Common myeloid progenitor, CD34-positive (primary cell): Measurements from ENCODE around the gene CDK14.

Source experiments
- CTCF ChIA-PET: fragments of 350-600 bp; sonication (Branson Sonifier 250); formaldehyde crosslinking; loops from one replicate; lab custom pipeline; 2021; ENCODE audit warnings: antibody characterized with exemption; lab: Charles Lee
- POLR2A ChIA-PET: fragments of 350-600 bp; sonication (Branson Sonifier 250); formaldehyde crosslinking; loops from one replicate; lab custom pipeline; 2021; ENCODE audit warnings: antibody characterized with exemption; lab: Charles Lee
- DNase-seq, 3 donors: peaks; one replicate each; pipeline versions ENCODE4 v3.0.0 to v3.0.0-alpha.2; 2013
- H3K27ac ChIP-seq, 2 experiments: 1 replicate in 1 of 2; 2 replicates in 1 of 2; pipeline ENCODE4 v1.7.0; 2013; ENCODE audit warnings: inconsistent platforms in 2 of 2, low read length in 2 of 2, mild to moderate bottlenecking in 2 of 2, low read depth in 1 of 2, moderate library complexity in 1 of 2; ENCODE audit not compliant: severe bottlenecking in 2 of 2, insufficient read depth in 1 of 2, poor library complexity in 1 of 2
- H3K27me3 ChIP-seq, 5 experiments: replicated peaks in 2 of 5; 1 replicate in 3 of 5; 2 replicates in 2 of 5; pipeline versions ENCODE4 v1.6.1 to v1.7.0; 2013; ENCODE audit warnings: low read length in 4 of 5, mild to moderate bottlenecking in 2 of 5, moderate library complexity in 2 of 5, inconsistent platforms in 1 of 5; ENCODE audit not compliant: insufficient read depth in 5 of 5, control insufficient read depth in 4 of 5
- H3K36me3 ChIP-seq, 4 experiments: 1 replicate in 2 of 4; 2 replicates in 2 of 4; pipeline versions ENCODE4 v1.6.1 to v1.7.0; 2013; ENCODE audit warnings: low read length in 3 of 4, control low read depth in 1 of 4, mild to moderate bottlenecking in 1 of 4; ENCODE audit not compliant: control insufficient read depth in 4 of 4, insufficient read depth in 4 of 4
- H3K4me1 ChIP-seq, 4 experiments: 1 replicate in 3 of 4; 2 replicates in 1 of 4; pipeline versions ENCODE4 v1.6.1 to v1.7.1; 2013; ENCODE audit warnings: low read length in 3 of 4, mild to moderate bottlenecking in 3 of 4, control low read depth in 1 of 4, inconsistent platforms in 1 of 4, moderate library complexity in 1 of 4; ENCODE audit not compliant: control insufficient read depth in 4 of 4, insufficient read depth in 4 of 4; ENCODE audit errors: control extremely low read depth in 1 of 4
- H3K4me3 ChIP-seq, 7 experiments: 1 replicate in 4 of 7; 2 replicates in 3 of 7; pipeline versions ENCODE4 v1.5.1 to v1.7.0; 2013; ENCODE audit warnings: mild to moderate bottlenecking in 7 of 7, low read length in 6 of 7, moderate library complexity in 6 of 7, inconsistent platforms in 2 of 7, low read depth in 2 of 7, control low read depth in 1 of 7; ENCODE audit not compliant: insufficient read depth in 4 of 7, control insufficient read depth in 1 of 7; ENCODE audit errors: extremely low read depth in 1 of 7
- H3K9me3 ChIP-seq, 5 experiments: 1 replicate in 4 of 5; 2 replicates in 1 of 5; pipeline versions ENCODE4 v1.6.1 to v1.7.1; 2013; ENCODE audit warnings: low read length in 4 of 5, mild to moderate bottlenecking in 2 of 5, inconsistent platforms in 1 of 5, low read depth in 1 of 5, moderate library complexity in 1 of 5; ENCODE audit not compliant: control insufficient read depth in 4 of 5, insufficient read depth in 2 of 5; ENCODE audit errors: control extremely low read depth in 1 of 5
- WGBS: methylation state at CpG from one replicate; pipeline ENCODE4 v1.1.5; 2013; ENCODE audit not compliant: insufficient coverage; 5-methylcytosine and 5-hydroxymethylcytosine counted together

CDK14 gene

DNA sequence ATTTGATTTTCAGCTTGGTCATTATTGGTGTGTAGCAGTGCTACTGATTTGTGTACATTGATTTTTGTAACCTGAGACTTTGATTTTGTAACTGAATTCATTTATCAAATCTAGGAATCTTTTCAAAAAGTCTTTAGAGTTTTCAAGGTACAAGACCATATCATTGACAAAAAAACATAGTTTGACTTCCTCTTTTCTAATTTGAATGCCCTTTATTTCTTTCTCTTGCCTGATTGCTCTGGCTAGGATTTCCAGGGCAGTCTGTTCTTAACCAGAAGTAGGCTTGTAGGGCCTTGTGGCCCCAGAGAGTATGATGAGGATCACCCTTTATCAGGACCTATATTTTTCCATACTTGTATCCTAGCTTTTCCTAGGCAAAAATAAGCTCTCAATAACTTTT lies 433.6 kb downstream of the CDK14 start:
- Histone ChIP-seq H3K9me3 (no peaks in the 10 kb centered on the region), H3K4me3 (no peak overlapping the region), H3K4me1 (no peaks in the 10 kb centered on the region), H3K27ac (no peak overlapping the region), H3K36me3 (no peaks in the 10 kb centered on the region), H3K27me3 (peaks cover 0 to 2% (median 0%) of the 10 kb centered on the region in 5 experiments)
- POLR2A ChIA-PET: no interaction called here
- CTCF ChIA-PET: interaction anchor here (0.7 kb wide), 1 partner anchor 12 kb away, joined by 3 read pairs; no protein-coding TSS in a partner anchor
- no peak for DNase-seq

DNA sequence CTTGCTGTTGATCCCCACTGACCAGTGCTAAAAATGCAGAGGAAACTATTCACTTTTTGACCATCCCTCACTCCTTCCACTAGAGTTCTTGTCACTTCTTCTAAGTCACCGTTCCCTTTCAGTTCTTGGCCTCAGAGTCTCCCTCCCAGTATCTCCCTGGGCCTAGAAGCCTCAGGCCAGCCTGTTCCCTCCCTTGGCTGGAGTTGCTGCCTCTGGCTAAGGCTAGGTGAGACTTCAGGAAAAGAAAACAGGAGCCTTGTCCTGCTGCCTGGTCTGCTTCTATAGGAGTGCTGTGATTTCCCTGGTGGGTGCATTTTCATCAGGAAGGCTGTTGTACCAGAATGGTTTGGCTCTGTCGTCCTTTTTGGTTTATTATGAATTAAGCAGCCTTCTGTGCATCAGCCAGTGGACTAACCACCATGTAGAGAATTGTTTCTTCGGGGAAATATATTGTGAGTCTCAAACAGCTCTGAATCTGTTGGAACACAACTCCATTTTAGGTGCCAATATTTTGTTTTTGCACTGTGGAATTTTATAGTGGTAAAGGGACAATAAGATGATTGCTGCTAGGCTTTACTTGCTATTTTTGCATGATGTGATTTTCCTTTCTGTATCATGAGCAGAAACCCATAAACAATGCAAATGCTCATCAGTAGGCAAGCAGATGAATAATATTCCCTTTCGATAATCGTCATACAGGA lies 434.7 kb downstream of the CDK14 start:
- Histone ChIP-seq H3K9me3 (no peaks in the 10 kb centered on the region), H3K4me1 (no peaks in the 10 kb centered on the region), H3K4me3 (no peak overlapping the region), H3K27ac (no peak overlapping the region), H3K36me3 (no peaks in the 10 kb centered on the region), H3K27me3 (peaks cover 0 to 2% (median 0%) of the 10 kb centered on the region in 5 experiments)
- ChIA-PET CTCF (interaction anchor here (0.8 kb wide), 1 partner anchor 576 kb away, joined by 3 read pairs; no protein-coding TSS in a partner anchor), POLR2A (no interaction called here)
- DNase-seq: no peak
- WGBS: 94% methylated on average over 3 of the region's 5 CpGs

DNA sequence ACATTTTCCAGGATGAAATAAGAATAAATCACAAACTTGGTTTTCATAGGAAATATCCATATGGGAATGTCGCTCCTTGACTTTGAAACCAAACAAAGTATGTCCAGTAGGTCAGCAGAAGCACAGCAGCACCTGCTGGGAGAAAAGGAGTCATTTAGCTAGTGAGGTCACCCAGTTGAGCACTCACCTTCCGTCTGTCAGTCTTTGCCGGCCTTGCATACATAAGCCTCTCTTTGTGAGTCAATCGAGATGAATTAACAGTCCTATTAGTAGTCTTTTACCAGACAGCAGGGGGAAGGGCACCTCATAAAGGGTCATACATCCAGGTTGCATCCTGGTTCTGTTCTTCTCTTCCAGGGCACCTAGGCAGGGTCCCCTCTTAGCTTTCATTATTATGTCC lies 435.6 kb downstream of the CDK14 start:
- 78% methylated on average over 3 of the region's 4 CpGs for WGBS
- CTCF ChIA-PET: interaction anchor here (0.8 to 1.3 kb wide), 2 partner anchors 58 to 577 kb away, joined by 3 read pairs; no protein-coding TSS in a partner anchor

DNA sequence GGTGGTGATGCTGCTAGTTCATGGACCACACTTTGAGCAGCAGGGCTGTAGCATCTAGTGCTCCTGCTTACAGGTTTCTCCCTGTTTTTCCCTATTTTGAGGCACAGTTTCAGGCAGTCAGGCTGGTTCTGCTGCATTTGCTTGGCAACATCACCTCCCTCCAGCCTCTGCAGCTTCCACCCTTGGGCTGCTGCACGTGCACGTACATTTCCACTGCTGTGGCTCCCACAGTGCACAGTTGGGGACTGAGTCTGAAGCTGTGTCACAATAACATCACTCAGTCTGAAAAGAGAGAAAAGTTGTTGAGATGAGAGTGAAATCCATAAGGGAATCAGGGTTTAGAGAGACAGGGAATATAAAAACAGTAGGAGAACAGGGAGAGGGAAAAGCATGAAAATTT lies 437.5 kb downstream of the CDK14 start:
- 100% methylated on average over 2 of the region's 2 CpGs for WGBS
- Histone ChIP-seq H3K9me3 (no peaks in the 10 kb centered on the region), H3K36me3 (no peaks in the 10 kb centered on the region), H3K27me3 (peaks cover 0 to 2% (median 0%) of the 10 kb centered on the region in 5 experiments), H3K4me3 (no peak overlapping the region), H3K4me1 (no peaks in the 10 kb centered on the region), H3K27ac (no peak overlapping the region)
- POLR2A ChIA-PET: no interaction called here
- CTCF ChIA-PET: interaction anchor here (1.2 kb wide), 1 partner anchor 9 kb away, joined by 3 read pairs; no protein-coding TSS in a partner anchor
- DNase-seq: no peak

More for the DNA sequence above, 435.6 kb downstream of the CDK14 start:
- no peaks in the 10 kb centered on the region for H3K9me3 ChIP-seq
- POLR2A ChIA-PET: no interaction called here
- DNase-seq: no peak
- no peaks in the 10 kb centered on the region for H3K36me3 ChIP-seq
- no peak overlapping the region for H3K27ac ChIP-seq
- H3K4me3 ChIP-seq: no peak overlapping the region
- no peaks in the 10 kb centered on the region for H3K4me1 ChIP-seq
- H3K27me3 ChIP-seq: peaks cover 0 to 2% (median 0%) of the 10 kb centered on the region in 5 experiments

DNA sequence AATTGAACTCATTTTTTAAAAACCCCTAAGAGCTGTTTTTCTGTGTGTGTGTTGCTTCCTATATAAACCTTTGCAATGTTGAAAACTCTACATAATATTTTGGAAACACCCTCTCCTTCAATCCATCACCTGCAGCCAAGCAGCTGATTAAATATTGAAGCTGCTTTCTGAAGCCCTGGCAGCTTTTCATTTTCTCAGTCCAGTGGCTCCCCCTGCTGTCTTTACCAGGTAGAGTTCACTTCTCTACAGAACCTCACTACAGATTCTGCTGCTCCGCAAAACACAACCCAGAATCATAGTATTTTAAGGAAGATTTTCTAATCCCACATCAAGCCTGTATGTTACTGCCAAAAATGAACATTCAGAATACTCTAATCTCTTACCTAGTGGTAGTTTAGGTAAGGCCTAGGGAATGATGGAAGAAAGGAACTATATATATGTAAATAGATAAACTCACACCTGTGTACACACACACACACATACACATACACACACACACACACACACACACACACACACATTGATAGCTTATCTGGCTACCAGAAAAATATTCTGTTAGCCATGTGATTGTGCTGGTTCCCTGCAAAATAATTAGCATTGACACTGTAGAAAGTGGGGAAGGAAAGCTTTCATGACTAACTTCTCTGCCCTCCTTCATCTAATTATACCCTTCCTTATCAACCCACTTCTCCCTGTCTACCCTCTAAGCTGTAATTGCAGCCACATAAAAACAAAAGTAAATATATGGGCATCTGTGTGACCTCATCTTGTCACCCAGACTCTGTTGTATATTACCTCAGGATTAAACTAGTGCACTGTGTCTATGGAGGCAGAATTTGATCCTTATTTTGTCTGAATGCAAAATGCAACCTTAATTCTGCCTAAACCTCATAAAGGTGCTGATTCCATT lies 438.6 kb downstream of the CDK14 start:
- no peaks in the 10 kb centered on the region for H3K9me3 ChIP-seq
- H3K4me3 ChIP-seq: no peak overlapping the region
- no peak overlapping the region for H3K27ac ChIP-seq
- POLR2A ChIA-PET: no interaction called here
- H3K4me1 ChIP-seq: no peaks in the 10 kb centered on the region
- peak; percentile 14 to 39 (median 32) for DNase-seq
- no CpG with 5 or more reads among the region's 1 CpG for WGBS
- peaks cover 0 to 2% (median 0%) of the 10 kb centered on the region in 5 experiments for H3K27me3 ChIP-seq
- CTCF ChIA-PET: interaction anchor here (0.6 to 1.4 kb wide), 2 partner anchors 22 to 515 kb away, joined by 3 to 4 read pairs; no protein-coding TSS in a partner anchor
- no peaks in the 10 kb centered on the region for H3K36me3 ChIP-seq

DNA sequence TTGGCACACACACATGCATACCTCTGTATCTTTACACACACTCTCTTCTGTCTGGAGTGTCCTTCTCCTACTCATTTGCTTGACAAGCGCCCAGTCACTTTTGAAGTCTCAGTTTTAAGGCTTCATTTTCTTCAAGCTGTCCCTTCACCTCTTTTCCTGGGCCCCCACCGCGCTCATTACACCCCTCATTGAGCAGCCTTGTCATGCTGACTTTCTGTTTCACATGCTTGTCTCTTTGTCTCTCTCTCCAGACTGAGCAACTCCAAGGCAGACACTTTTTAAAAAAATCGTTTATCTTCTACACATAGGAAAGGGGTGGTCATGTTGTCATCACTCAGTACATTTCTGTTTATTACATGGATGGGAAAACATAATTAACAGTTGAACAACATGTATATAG lies 442.9 kb downstream of the CDK14 start:
- Histone ChIP-seq H3K4me3 (no peak overlapping the region), H3K27me3 (peaks cover 0 to 1% (median 0%) of the 10 kb centered on the region in 5 experiments), H3K4me1 (no peaks in the 10 kb centered on the region), H3K36me3 (no peaks in the 10 kb centered on the region), H3K9me3 (no peaks in the 10 kb centered on the region), H3K27ac (no peak overlapping the region)
- CTCF ChIA-PET: no interaction called here
- no peak for DNase-seq
- 88% methylated on average over 3 of the region's 4 CpGs for WGBS
- POLR2A ChIA-PET: no interaction called here
